ENCODE data around the gene ZNF556.

ZNF556 gene

DNA sequence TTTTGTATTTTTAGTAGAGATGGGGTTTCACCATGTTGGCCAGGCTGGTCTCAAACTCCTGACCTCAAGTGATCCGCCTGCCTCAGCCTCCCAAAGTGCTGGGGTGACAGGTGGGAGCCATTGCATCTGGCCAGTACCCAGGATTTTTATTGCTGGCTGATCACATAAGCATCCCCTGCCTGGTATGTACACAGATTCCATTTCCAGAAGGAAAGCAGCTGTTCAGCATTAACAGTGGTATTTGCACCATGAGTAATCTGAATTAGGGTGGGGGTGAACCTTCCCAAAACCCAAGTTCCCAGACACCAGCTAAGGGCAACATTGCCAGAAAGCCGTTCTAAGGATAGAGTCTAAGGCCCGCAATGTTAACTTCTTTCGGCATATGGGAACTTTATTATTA, 18.5 kb upstream of the ZNF556 start:
- no peak for DNase-seq (ENCODE audit: low read depth in 1 of 2, low spot score in 1 of 2)
- Histone ChIP-seq H3K4me3 (replicated peaks; ENCODE audit: insufficient read depth, low read length) (no peak overlapping the region), H3K27ac (replicated peaks) (no peak overlapping the region), H3K27me3 (ENCODE audit: insufficient read depth, poor library complexity, severe bottlenecking) (no peaks in the 10 kb centered on the region)
- TF ChIP-seq SPI1 (IDR thresholded peaks at IDR 0.05; ENCODE audit: borderline replicate concordance, low read depth): no peak

DNA sequence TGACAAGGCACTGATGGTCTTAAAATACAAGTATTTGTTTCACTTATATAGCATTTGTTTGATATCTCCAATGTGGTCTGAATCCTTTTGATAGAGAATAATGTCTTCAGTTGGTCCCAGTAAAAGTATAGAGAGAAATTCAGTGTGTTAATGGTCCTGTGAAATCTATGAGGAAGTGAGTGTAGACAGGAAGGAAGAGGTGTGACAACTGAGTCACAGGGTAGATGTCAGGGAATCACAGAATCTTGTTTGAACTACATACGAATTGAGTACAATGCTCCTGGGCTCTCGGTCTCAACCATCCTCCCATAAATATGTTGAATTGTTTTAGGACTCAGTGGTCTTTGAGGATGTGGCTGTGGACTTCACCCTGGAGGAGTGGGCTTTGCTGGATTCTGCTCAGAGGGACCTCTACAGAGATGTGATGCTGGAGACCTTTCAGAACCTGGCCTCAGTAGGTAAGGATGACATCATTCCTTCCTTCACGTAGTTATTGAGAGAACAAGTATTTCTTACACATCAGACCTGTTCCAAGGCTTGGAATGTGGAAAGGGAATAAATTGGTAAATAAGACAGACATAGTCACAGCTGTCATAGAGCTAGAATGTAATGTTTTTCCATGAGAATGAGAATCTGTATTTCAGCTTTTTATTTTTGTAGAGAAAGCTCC, 16.7 kb upstream of the ZNF556 start:
- TF ChIP-seq CTCF (IDR thresholded peaks at IDR 0.05; ENCODE audit: insufficient read depth, low read length): no peak
- no peak for TF ChIP-seq SPI1 (IDR thresholded peaks at IDR 0.05; ENCODE audit: borderline replicate concordance, low read depth)
- no peak for TF ChIP-seq POLR2AphosphoS5 (IDR thresholded peaks at IDR 0.05; ENCODE audit: low read depth)
- TF ChIP-seq GABPA (IDR thresholded peaks at IDR 0.05; ENCODE audit: low read depth): no peak
- no peak for TF ChIP-seq REST (IDR thresholded peaks at IDR 0.05; ENCODE audit: insufficient replicate concordance, low read depth)
- H3K4me3 ChIP-seq (replicated peaks; ENCODE audit: insufficient read depth, low read length): no peak overlapping the region
- DNase-seq (ENCODE audit: low read depth in 1 of 2, low spot score in 1 of 2): no peak
- H3K27ac ChIP-seq (replicated peaks): no peak overlapping the region
- no peaks in the 10 kb centered on the region for H3K27me3 ChIP-seq (ENCODE audit: insufficient read depth, poor library complexity, severe bottlenecking)

- TF ChIP-seq SPI1 (IDR thresholded peaks at IDR 0.05; ENCODE audit: borderline replicate concordance, low read depth): no peak
- TF ChIP-seq REST (IDR thresholded peaks at IDR 0.05; ENCODE audit: insufficient replicate concordance, low read depth): no peak
- no peak for TF ChIP-seq POLR2AphosphoS5 (IDR thresholded peaks at IDR 0.05; ENCODE audit: low read depth)
- no peak for TF ChIP-seq CTCF (IDR thresholded peaks at IDR 0.05; ENCODE audit: insufficient read depth, low read length)
- TF ChIP-seq GABPA (IDR thresholded peaks at IDR 0.05; ENCODE audit: low read depth): no peak
- Histone ChIP-seq H3K27ac (replicated peaks) (no peak overlapping the region), H3K27me3 (ENCODE audit: insufficient read depth, poor library complexity, severe bottlenecking) (no peaks in the 10 kb centered on the region), H3K4me3 (replicated peaks; ENCODE audit: insufficient read depth, low read length) (no peak overlapping the region)
- DNase-seq (ENCODE audit: low read depth in 1 of 2, low spot score in 1 of 2): no peak
Measured at GRCh38 chr19:2852598-2852997, 14.5 kb upstream of the ZNF556 start.

DNA sequence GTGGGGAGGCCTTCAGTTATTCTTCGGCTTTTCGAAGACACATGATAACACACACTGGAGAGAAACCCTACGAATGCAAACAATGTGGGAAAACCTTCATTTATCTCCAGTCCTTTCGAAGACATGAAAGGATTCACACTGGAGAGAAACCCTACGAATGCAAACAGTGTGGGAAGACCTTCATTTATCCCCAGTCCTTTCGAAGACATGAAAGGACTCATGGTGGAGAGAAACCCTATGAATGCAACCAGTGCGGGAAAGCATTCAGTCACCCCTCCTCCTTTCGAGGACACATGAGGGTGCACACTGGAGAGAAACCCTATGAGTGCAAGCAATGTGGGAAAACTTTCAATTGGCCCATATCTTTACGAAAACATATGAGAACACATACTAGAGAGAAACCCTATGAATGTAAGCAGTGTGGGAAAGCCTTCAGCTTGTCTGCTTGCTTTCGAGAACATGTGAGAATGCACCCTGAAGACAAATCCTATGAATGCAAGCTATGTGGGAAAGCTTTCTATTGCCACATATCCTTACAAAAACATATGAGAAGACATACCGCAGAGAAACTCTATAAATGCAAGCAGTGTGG, 14.0 kb upstream of the ZNF556 start:
- TF ChIP-seq POLR2AphosphoS5 (IDR thresholded peaks at IDR 0.05; ENCODE audit: low read depth) (no peak), REST (IDR thresholded peaks at IDR 0.05; ENCODE audit: insufficient replicate concordance, low read depth) (no peak), SPI1 (IDR thresholded peaks at IDR 0.05; ENCODE audit: borderline replicate concordance, low read depth) (no peak), CTCF (IDR thresholded peaks at IDR 0.05; ENCODE audit: insufficient read depth, low read length) (no peak), GABPA (IDR thresholded peaks at IDR 0.05; ENCODE audit: low read depth) (no peak)
- H3K4me3 ChIP-seq (replicated peaks; ENCODE audit: insufficient read depth, low read length): no peak overlapping the region
- no peak for DNase-seq (ENCODE audit: low read depth in 1 of 2, low spot score in 1 of 2)
- no peaks in the 10 kb centered on the region for H3K27me3 ChIP-seq (ENCODE audit: insufficient read depth, poor library complexity, severe bottlenecking)
- H3K27ac ChIP-seq (replicated peaks): no peak overlapping the region

All from HL-60 (cell line).